HL-60 (cell line): ENCODE results near the gene SFXN1.

Source experiments
- DNase-seq, 2 experiments: peaks; one replicate each; pipeline ENCODE4 v3.0.0-alpha.2; 2010 to 2020; ENCODE audit warnings: low read depth in 1 of 2, low spot score in 1 of 2
- H3K27ac ChIP-seq: fragments of 250-450 bp; sonication (Bioruptor Pico); replicated peaks from 2 replicates; pipeline ENCODE4 v1.5.1; 2020; ENCODE audit warnings: mild to moderate bottlenecking, moderate library complexity
- H3K27me3 ChIP-seq: fragments of 250-450 bp; sonication (Bioruptor Pico); 2 replicates; pipeline ENCODE4 v1.5.1; 2021; ENCODE audit warnings: mild to moderate bottlenecking, moderate library complexity; ENCODE audit not compliant: insufficient read depth, poor library complexity, severe bottlenecking
- H3K4me3 ChIP-seq: replicated peaks from 2 replicates; pipeline ENCODE4 v1.5.1; 2011; ENCODE audit warnings: mild to moderate bottlenecking, control low read depth, low read length; ENCODE audit not compliant: insufficient read depth
- GABPA ChIP-seq: IDR thresholded peaks from 2 replicates; pipeline ENCODE4 v1.6.1; 2012; ENCODE audit warnings: low read depth
- POLR2AphosphoS5 ChIP-seq: IDR thresholded peaks from 2 replicates; pipeline ENCODE4 v1.6.1; 2012; ENCODE audit warnings: low read depth
- SPI1 ChIP-seq: IDR thresholded peaks from 2 replicates; pipeline ENCODE4 v1.6.1; 2012; ENCODE audit warnings: low read depth, mild to moderate bottlenecking, borderline replicate concordance
- long read RNA-seq: library from polyadenylated mRNA; unstranded; transcript quantifications from one replicate; pipeline ENCODE4 v2.0.0, GENCODE V29; 2020
- TF ChIP-seq, protein P1 (sequence below): IDR thresholded peaks from one replicate; pipeline ENCODE4 v1.5.1; 2011; ENCODE audit warnings: low read length, control low read depth, inconsistent platforms; ENCODE audit not compliant: insufficient read depth
- TF ChIP-seq, protein P2 (sequence below): IDR thresholded peaks from 2 replicates; pipeline ENCODE4 v1.6.1; 2012; ENCODE audit warnings: low read depth; ENCODE audit not compliant: insufficient replicate concordance

The SFXN1 gene, protein sequence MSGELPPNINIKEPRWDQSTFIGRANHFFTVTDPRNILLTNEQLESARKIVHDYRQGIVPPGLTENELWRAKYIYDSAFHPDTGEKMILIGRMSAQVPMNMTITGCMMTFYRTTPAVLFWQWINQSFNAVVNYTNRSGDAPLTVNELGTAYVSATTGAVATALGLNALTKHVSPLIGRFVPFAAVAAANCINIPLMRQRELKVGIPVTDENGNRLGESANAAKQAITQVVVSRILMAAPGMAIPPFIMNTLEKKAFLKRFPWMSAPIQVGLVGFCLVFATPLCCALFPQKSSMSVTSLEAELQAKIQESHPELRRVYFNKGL
- long read RNA-seq, full-length matches to known transcripts: 325 of 388 reads
- long read RNA-seq, partial matches to known transcripts: 15 of 388 reads
- long read RNA-seq, other reads (novel, unspliced or antisense): 48 of 388 reads

DNA sequence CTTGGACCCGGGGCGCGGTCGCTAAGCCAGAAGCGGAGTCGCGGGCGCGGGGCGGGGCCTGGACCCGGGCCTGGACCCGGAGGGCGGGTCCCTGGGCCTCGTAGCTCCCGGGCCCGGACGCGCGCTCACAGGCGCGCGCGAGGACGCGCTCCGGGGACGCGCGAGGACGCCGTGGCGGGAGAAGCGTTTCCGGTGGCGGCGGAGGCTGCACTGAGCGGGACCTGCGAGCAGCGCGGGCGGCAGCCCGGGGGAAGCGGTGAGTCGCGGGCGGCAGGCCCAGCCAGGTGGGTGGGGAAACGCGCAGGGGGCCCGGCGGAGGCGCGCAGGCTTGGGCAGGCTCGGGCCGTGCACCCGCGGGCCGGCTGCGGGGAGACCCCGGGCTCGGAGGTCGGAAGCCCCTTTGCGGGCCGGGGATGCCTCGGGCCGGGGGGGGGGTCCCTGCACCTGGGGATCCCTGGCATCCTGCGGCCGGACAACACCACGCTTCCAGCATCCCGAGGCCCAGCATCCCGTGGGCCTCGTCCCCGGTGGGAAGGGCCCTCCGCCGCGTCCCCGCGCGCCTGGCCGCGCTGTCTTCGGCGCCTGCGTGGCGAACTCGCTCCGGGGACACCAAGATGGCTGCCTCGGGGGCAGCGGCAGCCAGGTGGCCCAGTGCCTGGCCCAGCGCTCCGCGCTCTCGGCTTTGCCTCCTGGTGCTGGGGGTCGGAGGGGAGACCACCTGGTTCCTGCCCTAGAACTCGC, at the start of gene SFXN1:
TSS of gene SFXN1 (plus strand) at position 177 of the 741 bp plus-strand sequence. CDS start 13,544 bp downstream, outside the sequence.
- Histone ChIP-seq H3K27me3 (peaks cover 3% of the 10 kb centered on the region), H3K4me3 (peak within 1 kb of the TSS; percentile 85), H3K27ac (peak within 1 kb of the TSS; percentile 74)
- peak; percentile 69 for TF ChIP-seq POLR2AphosphoS5
- TF ChIP-seq, protein P1, sequence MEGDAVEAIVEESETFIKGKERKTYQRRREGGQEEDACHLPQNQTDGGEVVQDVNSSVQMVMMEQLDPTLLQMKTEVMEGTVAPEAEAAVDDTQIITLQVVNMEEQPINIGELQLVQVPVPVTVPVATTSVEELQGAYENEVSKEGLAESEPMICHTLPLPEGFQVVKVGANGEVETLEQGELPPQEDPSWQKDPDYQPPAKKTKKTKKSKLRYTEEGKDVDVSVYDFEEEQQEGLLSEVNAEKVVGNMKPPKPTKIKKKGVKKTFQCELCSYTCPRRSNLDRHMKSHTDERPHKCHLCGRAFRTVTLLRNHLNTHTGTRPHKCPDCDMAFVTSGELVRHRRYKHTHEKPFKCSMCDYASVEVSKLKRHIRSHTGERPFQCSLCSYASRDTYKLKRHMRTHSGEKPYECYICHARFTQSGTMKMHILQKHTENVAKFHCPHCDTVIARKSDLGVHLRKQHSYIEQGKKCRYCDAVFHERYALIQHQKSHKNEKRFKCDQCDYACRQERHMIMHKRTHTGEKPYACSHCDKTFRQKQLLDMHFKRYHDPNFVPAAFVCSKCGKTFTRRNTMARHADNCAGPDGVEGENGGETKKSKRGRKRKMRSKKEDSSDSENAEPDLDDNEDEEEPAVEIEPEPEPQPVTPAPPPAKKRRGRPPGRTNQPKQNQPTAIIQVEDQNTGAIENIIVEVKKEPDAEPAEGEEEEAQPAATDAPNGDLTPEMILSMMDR: no peak
- 0 out of 2 replicates have a peak, but pooled peaks have one; percentile 27 for TF ChIP-seq GABPA
- TF ChIP-seq, protein P2, sequence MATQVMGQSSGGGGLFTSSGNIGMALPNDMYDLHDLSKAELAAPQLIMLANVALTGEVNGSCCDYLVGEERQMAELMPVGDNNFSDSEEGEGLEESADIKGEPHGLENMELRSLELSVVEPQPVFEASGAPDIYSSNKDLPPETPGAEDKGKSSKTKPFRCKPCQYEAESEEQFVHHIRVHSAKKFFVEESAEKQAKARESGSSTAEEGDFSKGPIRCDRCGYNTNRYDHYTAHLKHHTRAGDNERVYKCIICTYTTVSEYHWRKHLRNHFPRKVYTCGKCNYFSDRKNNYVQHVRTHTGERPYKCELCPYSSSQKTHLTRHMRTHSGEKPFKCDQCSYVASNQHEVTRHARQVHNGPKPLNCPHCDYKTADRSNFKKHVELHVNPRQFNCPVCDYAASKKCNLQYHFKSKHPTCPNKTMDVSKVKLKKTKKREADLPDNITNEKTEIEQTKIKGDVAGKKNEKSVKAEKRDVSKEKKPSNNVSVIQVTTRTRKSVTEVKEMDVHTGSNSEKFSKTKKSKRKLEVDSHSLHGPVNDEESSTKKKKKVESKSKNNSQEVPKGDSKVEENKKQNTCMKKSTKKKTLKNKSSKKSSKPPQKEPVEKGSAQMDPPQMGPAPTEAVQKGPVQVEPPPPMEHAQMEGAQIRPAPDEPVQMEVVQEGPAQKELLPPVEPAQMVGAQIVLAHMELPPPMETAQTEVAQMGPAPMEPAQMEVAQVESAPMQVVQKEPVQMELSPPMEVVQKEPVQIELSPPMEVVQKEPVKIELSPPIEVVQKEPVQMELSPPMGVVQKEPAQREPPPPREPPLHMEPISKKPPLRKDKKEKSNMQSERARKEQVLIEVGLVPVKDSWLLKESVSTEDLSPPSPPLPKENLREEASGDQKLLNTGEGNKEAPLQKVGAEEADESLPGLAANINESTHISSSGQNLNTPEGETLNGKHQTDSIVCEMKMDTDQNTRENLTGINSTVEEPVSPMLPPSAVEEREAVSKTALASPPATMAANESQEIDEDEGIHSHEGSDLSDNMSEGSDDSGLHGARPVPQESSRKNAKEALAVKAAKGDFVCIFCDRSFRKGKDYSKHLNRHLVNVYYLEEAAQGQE: peak; percentile 35
- peak; percentile 62 to 66 for DNase-seq

DNA sequence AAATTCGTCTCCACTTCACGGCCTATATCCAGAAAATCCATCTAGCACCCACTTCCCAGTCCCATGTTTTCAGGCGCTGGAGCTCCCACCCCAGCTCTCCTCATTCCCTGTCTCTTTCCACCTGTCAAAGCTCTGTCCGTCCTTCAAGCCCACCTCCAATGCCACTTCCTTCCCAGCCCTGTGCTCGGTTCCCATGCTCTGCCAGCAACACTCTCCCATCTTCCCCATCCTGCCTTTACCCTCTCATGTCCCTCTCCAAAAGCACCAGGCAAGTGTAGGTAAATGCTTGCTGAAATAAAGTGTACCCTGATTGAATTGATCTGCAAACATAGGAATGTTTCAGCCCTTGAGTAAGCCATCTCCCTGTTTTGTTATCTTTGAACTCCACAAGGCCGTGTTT, 43.6 kb upstream of the SFXN1 start:
- no peak for DNase-seq
- peaks cover 24% of the 10 kb centered on the region for H3K27me3 ChIP-seq
- H3K4me3 ChIP-seq: no peak overlapping the region
- TF ChIP-seq GABPA (no peak), SPI1 (no peak), POLR2AphosphoS5 (no peak)
- TF ChIP-seq, protein P2: no peak
- TF ChIP-seq, protein P1: no peak
- no peak overlapping the region for H3K27ac ChIP-seq

DNA sequence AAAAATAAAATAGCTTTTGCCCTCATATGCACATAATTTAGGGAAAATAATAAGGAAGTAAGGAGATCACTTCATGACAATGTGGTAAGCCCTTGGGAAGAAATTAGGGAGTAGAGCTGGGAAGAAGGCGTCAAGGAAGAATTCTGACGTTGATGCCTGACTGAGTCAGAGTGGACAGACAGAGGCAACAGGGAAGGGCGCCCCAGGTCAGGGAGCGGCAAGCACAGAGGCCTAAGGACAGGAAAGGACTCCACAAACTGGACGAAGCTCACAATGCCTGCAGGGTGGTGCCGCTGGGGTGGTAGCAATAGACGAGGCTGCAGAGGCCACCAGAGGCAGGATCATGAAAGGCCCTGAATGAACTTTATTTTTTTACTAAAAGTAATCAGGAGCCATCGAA, 42.0 kb upstream of the SFXN1 start:
- no peak for DNase-seq
- Histone ChIP-seq H3K27me3 (peaks cover 24% of the 10 kb centered on the region), H3K27ac (no peak overlapping the region), H3K4me3 (no peak overlapping the region)
- TF ChIP-seq, protein P2: no peak
- TF ChIP-seq POLR2AphosphoS5 (no peak), SPI1 (no peak), GABPA (no peak)
- TF ChIP-seq, protein P1: no peak
